DOHH2 (cell line): Measurements from ENCODE around the gene SETD1A.

Experiments used
- H3F3A ChIP-seq: fragments of 200-600 bp; sonication (generic), shearing (Covaris generic); 2 replicates; pipeline ENCODE4 v1.6.0; 2016; ENCODE audit warnings: antibody characterized with exemption, mild to moderate bottlenecking; ENCODE audit not compliant: control insufficient read depth, insufficient read depth
- H3K27ac ChIP-seq: fragments of 200-600 bp; sonication (generic); 2 replicates; pipeline ENCODE4 v1.5.1; 2014; ENCODE audit warnings: low read depth, mild to moderate bottlenecking, low read length, moderate library complexity
- H3K27me3 ChIP-seq: fragments of 200-600 bp; sonication (generic); 2 replicates; pipeline ENCODE4 v1.6.1; 2014; ENCODE audit warnings: mild to moderate bottlenecking, low read length, mixed read lengths; ENCODE audit not compliant: control insufficient read depth
- H3K36me3 ChIP-seq: fragments of 200-600 bp; sonication (generic); 2 replicates; pipeline ENCODE4 v1.6.1; 2014; ENCODE audit warnings: mild to moderate bottlenecking, low read length, moderate library complexity, mixed read lengths; ENCODE audit not compliant: control insufficient read depth
- H3K4me1 ChIP-seq: fragments of 200-600 bp; sonication (generic); 2 replicates; pipeline ENCODE4 v1.6.1; 2014; ENCODE audit warnings: mild to moderate bottlenecking, low read length, mixed read lengths; ENCODE audit not compliant: control insufficient read depth
- H3K4me2 ChIP-seq: fragments of 200-600 bp; sonication (generic); 2 replicates; pipeline ENCODE4 v1.6.0; 2014; ENCODE audit warnings: mild to moderate bottlenecking, low read length, moderate library complexity
- H3K4me3 ChIP-seq: fragments of 200-600 bp; sonication (generic); 2 replicates; pipeline ENCODE4 v1.5.1; 2014; ENCODE audit warnings: mild to moderate bottlenecking, low read length, mixed read lengths
- H3K79me2 ChIP-seq: fragments of 200-600 bp; sonication (generic); 2 replicates; pipeline ENCODE4 v1.6.1; 2014; ENCODE audit warnings: mild to moderate bottlenecking, low read length, mixed read lengths; ENCODE audit not compliant: control insufficient read depth
- H3K9me2 ChIP-seq: fragments of 200-600 bp; sonication (generic); replicated peaks from 2 replicates; pipeline ENCODE4 v1.6.1; 2014; ENCODE audit warnings: mild to moderate bottlenecking, low read length, mixed read lengths; ENCODE audit not compliant: control insufficient read depth
- H3K9me3 ChIP-seq: fragments of 200-600 bp; sonication (generic); 2 replicates; pipeline ENCODE4 v1.6.1; 2014; ENCODE audit warnings: antibody characterized with exemption, low read length, mixed read lengths; ENCODE audit not compliant: control insufficient read depth, insufficient read depth
- H4K20me1 ChIP-seq: fragments of 200-600 bp; sonication (generic); 2 replicates; pipeline ENCODE4 v1.6.0; 2014; ENCODE audit warnings: low read depth, mild to moderate bottlenecking, antibody characterized with exemption, low read length, moderate library complexity; ENCODE audit not compliant: control insufficient read depth, insufficient read depth
- CTCF ChIP-seq: fragments of 200-600 bp; sonication (generic); IDR thresholded peaks from one replicate; pipeline ENCODE4 v1.5.1; 2014; ENCODE audit warnings: antibody characterized with exemption, mild to moderate bottlenecking, low read depth, low read length; ENCODE audit not compliant: poor library complexity, severe bottlenecking
- EZH2phosphoT487 ChIP-seq: fragments of 200-600 bp; sonication (generic); IDR thresholded peaks from 2 replicates; pipeline ENCODE4 v1.6.1; 2017; ENCODE audit warnings: borderline replicate concordance, mild to moderate bottlenecking, antibody characterized with exemption, low read length, moderate library complexity, mixed read lengths

Gene SETD1A

DNA sequence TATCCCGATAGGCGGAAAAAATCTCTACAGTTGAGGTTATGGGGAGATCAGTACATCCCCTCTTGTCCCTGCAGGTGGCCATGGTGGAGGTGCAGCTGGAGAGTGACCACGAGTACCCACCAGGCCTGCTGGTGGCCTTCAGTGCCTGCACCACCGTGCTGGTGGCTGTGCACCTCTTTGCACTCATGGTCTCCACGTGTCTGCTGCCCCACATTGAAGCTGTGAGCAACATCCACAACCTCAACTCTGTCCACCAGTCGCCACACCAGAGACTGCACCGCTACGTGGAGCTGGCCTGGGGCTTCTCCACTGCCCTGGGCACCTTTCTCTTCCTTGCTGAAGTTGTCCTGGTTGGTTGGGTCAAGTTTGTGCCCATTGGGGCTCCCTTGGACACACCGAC is 4.4 kb upstream of the SETD1A start:
- Histone ChIP-seq H3K27ac (no peak overlapping the region), H4K20me1 (no peaks in the 10 kb centered on the region), H3K4me1 (peaks cover 40% of the 10 kb centered on the region), H3F3A (peaks cover 15% of the 10 kb centered on the region), H3K4me2 (0 out of 2 replicates have a peak overlapping the region, but pooled peaks have one; percentile 35), H3K79me2 (peaks cover 13% of the 10 kb centered on the region), H3K36me3 (0 out of 2 replicates have a peak, but pooled peaks cover 5% of the 10 kb centered on the region), H3K9me2 (no peaks in the 10 kb centered on the region), H3K27me3 (no peaks in the 10 kb centered on the region), H3K9me3 (no peaks in the 10 kb centered on the region), H3K4me3 (no peak overlapping the region)
- TF ChIP-seq EZH2phosphoT487 (no peak), CTCF (no peak)

- H3K4me2 ChIP-seq, result peak overlapping the region; percentile 35; the same call in 1 of the 2 replicates
These were observed 3.9 kb upstream of the SETD1A start for GRCh38 chr16:30953511-30954124.

DNA sequence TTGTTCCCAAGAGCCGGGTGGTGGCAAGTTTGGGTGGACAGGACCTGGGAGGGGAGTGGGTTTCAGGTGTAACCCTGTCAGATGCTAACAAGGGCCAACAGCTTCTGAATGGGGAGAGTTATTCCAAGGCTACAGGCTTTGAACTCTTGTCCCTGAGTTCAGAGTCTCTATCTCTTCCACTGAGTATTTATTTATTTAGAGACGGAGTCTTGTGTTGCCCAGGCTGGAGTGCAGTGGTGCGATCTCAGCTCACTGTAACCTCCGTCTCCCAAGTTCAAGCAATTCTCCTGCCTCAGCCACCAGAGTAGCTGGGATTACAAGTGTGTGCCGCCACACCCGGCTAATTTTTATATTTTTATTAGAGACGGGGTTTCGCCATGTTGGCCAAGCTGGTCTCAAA is 2.6 kb upstream of the SETD1A start:
- H3K9me3 ChIP-seq, result no peaks in the 10 kb centered on the region
- peaks cover 38% of the 10 kb centered on the region for H3K4me1 ChIP-seq
- no peak overlapping the region for H3K27ac ChIP-seq
- peaks cover 2% of the 10 kb centered on the region; the same call in 1 of the 2 replicates for H4K20me1 ChIP-seq
- H3K4me3 ChIP-seq, result no peak overlapping the region
- H3K27me3 ChIP-seq, result no peaks in the 10 kb centered on the region
- peaks cover 22% of the 10 kb centered on the region for H3K36me3 ChIP-seq
- peaks cover 15% of the 10 kb centered on the region for H3F3A ChIP-seq
- TF ChIP-seq CTCF (no peak), EZH2phosphoT487 (no peak)
- H3K4me2 ChIP-seq, result no peak overlapping the region
- peaks cover 25% of the 10 kb centered on the region for H3K79me2 ChIP-seq
- no peaks in the 10 kb centered on the region for H3K9me2 ChIP-seq

More at GRCh38 chr16:30953511-30954124, 3.9 kb upstream of the SETD1A start:
- no peak overlapping the region for H3K4me3 ChIP-seq
- H3K27ac ChIP-seq, result no peak overlapping the region
- H3K9me3 ChIP-seq, result no peaks in the 10 kb centered on the region
- H4K20me1 ChIP-seq, result no peaks in the 10 kb centered on the region
- H3K9me2 ChIP-seq, result no peaks in the 10 kb centered on the region
- peaks cover 15% of the 10 kb centered on the region for H3F3A ChIP-seq
- H3K36me3 ChIP-seq, result peaks cover 8% of the 10 kb centered on the region; the same call in 1 of the 2 replicates
- H3K79me2 ChIP-seq, result peaks cover 17% of the 10 kb centered on the region
- peaks cover 37% of the 10 kb centered on the region for H3K4me1 ChIP-seq
- H3K27me3 ChIP-seq, result no peaks in the 10 kb centered on the region
- TF ChIP-seq EZH2phosphoT487, result no peak
- TF ChIP-seq CTCF, result peak; percentile 92
